WTC11 (cell line): ENCODE results near the gene SPATA2. TPM values are rescaled to one million over a fixed set of nuclear protein-coding genes. Genes with fewer than 3 reads are reported as not detected.

ENCODE experiments used
- ATAC-seq: fragments of 200-7000 bp; cut with Tn5 transposase; 2 replicates; pipeline ENCODE4 v1.10.0; 2021; ENCODE audit warnings: mild to moderate bottlenecking, moderate library complexity
- CTCF ChIA-PET: fragments of 300-600 bp; sonication (Branson Sonifier 250); formaldehyde crosslinking; loops from one replicate; lab custom pipeline; 2021; ENCODE audit warnings: antibody characterized with exemption; lab: Charles Lee
- POLR2A ChIA-PET: fragments of 350-600 bp; sonication (Branson Sonifier 250); formaldehyde crosslinking; loops from one replicate; lab custom pipeline; 2021; ENCODE audit warnings: antibody characterized with exemption; lab: Charles Lee
- DNase-seq: peaks from one replicate; pipeline ENCODE4 v3.0.0; 2021; ENCODE audit warnings: low spot score
- H3K27ac Mint-ChIP-seq: 2 replicates; pipeline ENCODE4 v1.8.0; 2021; ENCODE audit warnings: mixed read lengths
- H3K27me3 Mint-ChIP-seq: 2 replicates; pipeline ENCODE4 v1.8.0; 2021; ENCODE audit warnings: low read depth, mild to moderate bottlenecking, moderate library complexity, mixed read lengths
- H3K36me3 Mint-ChIP-seq: 2 replicates; pipeline ENCODE4 v1.8.0; 2021; ENCODE audit warnings: mixed read lengths
- H3K4me1 Mint-ChIP-seq: 2 replicates; pipeline ENCODE4 v1.8.0; 2022; ENCODE audit warnings: mixed read lengths
- H3K4me3 Mint-ChIP-seq: 2 replicates; pipeline ENCODE4 v1.8.0; 2021; ENCODE audit warnings: mild to moderate bottlenecking, moderate library complexity, mixed read lengths
- H3K9me3 Mint-ChIP-seq: 2 replicates; pipeline ENCODE4 v1.8.0; 2021; ENCODE audit warnings: mixed read lengths
- AR ChIP-seq: fragments of 250-450 bp; sonication (Bioruptor Pico); IDR thresholded peaks from 2 replicates; pipeline ENCODE4 v1.9.0; 2021; ENCODE audit warnings: mild to moderate bottlenecking
- FOXP1 ChIP-seq: sonication (generic); formaldehyde crosslinking; IDR thresholded peaks from 2 replicates; pipeline ENCODE4 v1.8.0; 2022; ENCODE audit warnings: missing genetic modification reagents, mild to moderate bottlenecking, moderate library complexity, borderline replicate concordance
- GABPB1 ChIP-seq: sonication (generic); formaldehyde crosslinking; IDR thresholded peaks from 2 replicates; pipeline ENCODE4 v1.8.1; 2023; ENCODE audit warnings: mild to moderate bottlenecking, missing genetic modification reagents
- GTF2I ChIP-seq: fragments of 250-450 bp; sonication (Bioruptor Pico); conservative IDR thresholded peaks from 2 replicates; pipeline ENCODE4 v1.4.0; 2021; ENCODE audit warnings: mild to moderate bottlenecking
- IRF2 ChIP-seq: sonication (generic); formaldehyde crosslinking; IDR thresholded peaks from 2 replicates; pipeline ENCODE4 v1.8.0; 2022; ENCODE audit warnings: low read depth, missing genetic modification reagents, borderline replicate concordance
- MXD4 ChIP-seq: fragments of 250-450 bp; sonication (Bioruptor Pico); IDR thresholded peaks from 2 replicates; pipeline ENCODE4 v1.8.0; 2021; ENCODE audit warnings: mild to moderate bottlenecking, moderate library complexity, borderline replicate concordance
- MYBL2 ChIP-seq: sonication (generic); formaldehyde crosslinking; IDR thresholded peaks from 2 replicates; pipeline ENCODE4 v1.8.1; 2023; ENCODE audit warnings: mild to moderate bottlenecking, moderate library complexity, missing genetic modification reagents
- NFE2L1 ChIP-seq: sonication (generic); formaldehyde crosslinking; IDR thresholded peaks from 2 replicates; pipeline ENCODE4 v1.8.1; 2023; ENCODE audit warnings: missing genetic modification reagents
- NFYB ChIP-seq: sonication (generic); formaldehyde crosslinking; conservative IDR thresholded peaks from 2 replicates; pipeline ENCODE4 v1.8.0; 2022; ENCODE audit warnings: low read depth, missing genetic modification reagents
- OVOL2 ChIP-seq: fragments of 250-450 bp; sonication (Bioruptor Pico); IDR thresholded peaks from 2 replicates; pipeline ENCODE4 v1.9.0; 2021; ENCODE audit warnings: mild to moderate bottlenecking, borderline replicate concordance
- SMAD3 ChIP-seq: sonication (generic); formaldehyde crosslinking; IDR thresholded peaks from 2 replicates; pipeline ENCODE4 v1.8.0; 2022; ENCODE audit warnings: missing genetic modification reagents, mild to moderate bottlenecking, borderline replicate concordance
- USF2 ChIP-seq: sonication (generic); formaldehyde crosslinking; IDR thresholded peaks from 2 replicates; pipeline ENCODE4 v1.8.1; 2023; ENCODE audit warnings: mild to moderate bottlenecking, missing genetic modification reagents, moderate library complexity
- ZBTB21 ChIP-seq: sonication (generic); formaldehyde crosslinking; IDR thresholded peaks from 2 replicates; pipeline ENCODE4 v1.8.1; 2023; ENCODE audit warnings: mild to moderate bottlenecking, missing genetic modification reagents, borderline replicate concordance
- ZNF263 ChIP-seq: sonication (generic); formaldehyde crosslinking; IDR thresholded peaks from 2 replicates; pipeline ENCODE4 v1.8.1; 2022; ENCODE audit warnings: low read depth, mild to moderate bottlenecking, moderate library complexity, missing genetic modification reagents
- ZNF416 ChIP-seq: fragments of 250-450 bp; sonication (Bioruptor Pico); IDR thresholded peaks from 2 replicates; pipeline ENCODE4 v1.9.0; 2021; ENCODE audit warnings: mild to moderate bottlenecking, inconsistent platforms
- total RNA-seq: library from RNA; stranded (reverse); gene quantifications from 3 replicates; pipeline ENCODE4 v1.2.3, GENCODE V29; 2021
- TF ChIP-seq, protein P1 (sequence below): sonication (generic); formaldehyde crosslinking; IDR thresholded peaks from 2 replicates; pipeline ENCODE4 v1.8.1; 2022; ENCODE audit warnings: missing genetic modification reagents, borderline replicate concordance
- TF ChIP-seq, protein P2 (sequence below): fragments of 250-450 bp; sonication (Bioruptor Pico); conservative IDR thresholded peaks from 2 replicates; pipeline ENCODE4 v1.9.0; 2021; ENCODE audit warnings: mild to moderate bottlenecking
- TF ChIP-seq, protein P3 (sequence below): fragments of 250-450 bp; sonication (Bioruptor Pico); IDR thresholded peaks from 2 replicates; pipeline ENCODE4 v1.8.0; 2021; ENCODE audit warnings: mild to moderate bottlenecking
- TF ChIP-seq, protein P4 (sequence below): sonication (generic); formaldehyde crosslinking; conservative IDR thresholded peaks from 2 replicates; pipeline ENCODE4 v1.8.1; 2022; ENCODE audit warnings: mild to moderate bottlenecking, missing genetic modification reagents

Gene SPATA2
- total RNA-seq, 1 experiment from 2014 or later: 11.3 TPM

DNA sequence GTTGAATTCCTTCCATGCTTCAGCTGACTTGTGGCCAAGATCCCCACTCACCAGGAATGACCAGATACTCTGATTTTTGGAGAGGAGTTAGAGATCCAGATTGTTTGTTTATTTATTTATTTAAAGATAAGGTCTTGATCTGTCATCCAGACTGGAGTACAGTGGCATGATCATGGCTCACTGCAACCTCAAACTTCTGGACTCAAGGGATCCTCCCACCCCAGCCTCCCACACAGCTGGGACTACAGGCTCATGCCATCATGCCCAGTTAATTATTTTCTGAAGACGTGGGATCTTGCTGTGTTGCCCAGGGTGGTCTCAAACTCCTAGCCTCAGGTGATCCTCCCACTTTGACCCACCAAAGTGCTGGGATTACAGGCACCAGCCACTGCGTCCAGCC is 4.1 kb upstream of the SPATA2 start (continued):
- no peak for TF ChIP-seq AR (CRISPR knock-in tag)
- no peak for TF ChIP-seq SMAD3 (CRISPR knock-in tag)
- TF ChIP-seq OVOL2 (CRISPR knock-in tag): no peak
- TF ChIP-seq ZBTB21: no peak

DNA sequence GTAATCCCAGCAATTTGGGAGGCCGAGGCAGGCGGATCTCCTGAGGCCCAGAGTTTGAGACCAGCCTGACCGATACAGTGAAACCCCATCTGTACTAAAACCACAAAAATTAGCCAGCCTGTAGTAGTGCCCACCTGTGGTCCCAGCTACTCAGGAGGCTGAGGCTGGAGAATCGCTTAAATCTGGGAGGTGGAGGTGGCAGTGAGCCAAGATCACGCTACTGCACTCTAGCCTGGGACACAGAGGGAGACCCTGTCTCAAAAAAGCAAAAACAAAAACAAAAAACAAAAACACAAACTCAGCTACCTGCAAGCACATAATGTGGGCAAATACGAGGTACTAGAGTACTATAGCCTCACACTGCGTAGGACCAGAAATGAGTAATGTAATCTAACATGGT is 3.7 kb upstream of the SPATA2 start:
- TF ChIP-seq FOXP1 (CRISPR knock-in tag) (no peak), GTF2I (no peak), NFYB (CRISPR knock-in tag) (no peak), MXD4 (CRISPR knock-in tag) (no peak), SMAD3 (CRISPR knock-in tag) (no peak), GABPB1 (no peak), USF2 (CRISPR knock-in tag) (no peak), ZNF416 (CRISPR knock-in tag) (no peak), MYBL2 (CRISPR knock-in tag) (no peak), ZNF263 (CRISPR knock-in tag) (no peak), NFE2L1 (CRISPR knock-in tag) (no peak), IRF2 (CRISPR knock-in tag) (no peak)
- TF ChIP-seq, protein P1, sequence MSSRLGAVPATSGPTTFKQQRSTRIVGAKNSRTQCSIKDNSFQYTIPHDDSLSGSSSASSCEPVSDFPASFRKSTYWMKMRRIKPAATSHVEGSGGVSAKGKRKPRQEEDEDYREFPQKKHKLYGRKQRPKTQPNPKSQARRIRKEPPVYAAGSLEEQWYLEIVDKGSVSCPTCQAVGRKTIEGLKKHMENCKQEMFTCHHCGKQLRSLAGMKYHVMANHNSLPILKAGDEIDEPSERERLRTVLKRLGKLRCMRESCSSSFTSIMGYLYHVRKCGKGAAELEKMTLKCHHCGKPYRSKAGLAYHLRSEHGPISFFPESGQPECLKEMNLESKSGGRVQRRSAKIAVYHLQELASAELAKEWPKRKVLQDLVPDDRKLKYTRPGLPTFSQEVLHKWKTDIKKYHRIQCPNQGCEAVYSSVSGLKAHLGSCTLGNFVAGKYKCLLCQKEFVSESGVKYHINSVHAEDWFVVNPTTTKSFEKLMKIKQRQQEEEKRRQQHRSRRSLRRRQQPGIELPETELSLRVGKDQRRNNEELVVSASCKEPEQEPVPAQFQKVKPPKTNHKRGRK: no peak
- TF ChIP-seq, protein P2, sequence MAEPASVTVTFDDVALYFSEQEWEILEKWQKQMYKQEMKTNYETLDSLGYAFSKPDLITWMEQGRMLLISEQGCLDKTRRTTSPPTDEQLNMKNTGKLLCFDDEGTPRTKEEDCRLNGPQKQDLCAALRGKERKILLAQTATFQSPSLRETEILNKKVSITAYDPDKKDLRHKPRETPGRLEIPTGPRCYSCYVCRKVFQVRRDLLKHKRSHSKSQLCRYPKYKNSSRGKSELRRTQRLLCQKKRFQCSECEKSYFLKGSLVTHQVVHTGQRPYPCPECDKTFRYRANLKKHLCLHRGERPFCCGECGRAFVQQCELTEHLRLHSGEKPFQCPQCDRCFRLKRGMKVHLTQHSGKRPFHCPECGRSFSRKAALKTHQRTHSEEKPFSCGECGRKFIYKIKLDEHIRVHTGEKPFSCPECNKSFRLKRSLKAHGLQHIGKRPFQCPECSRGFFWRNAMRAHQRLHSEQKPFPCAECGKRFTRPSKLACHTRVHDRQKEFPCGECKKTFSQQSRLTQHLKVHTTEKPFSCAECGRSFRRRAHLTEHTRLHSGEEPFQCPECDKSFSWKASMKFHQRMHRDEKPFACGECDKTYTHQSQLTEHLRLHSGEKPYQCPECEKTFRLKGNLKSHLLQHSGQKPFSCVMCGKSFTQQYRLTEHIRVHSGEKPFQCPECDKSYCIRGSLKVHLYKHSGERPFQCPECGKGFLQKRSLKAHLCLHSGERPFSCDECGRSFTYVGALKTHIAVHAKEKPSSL: no peak
- TF ChIP-seq, protein P3, sequence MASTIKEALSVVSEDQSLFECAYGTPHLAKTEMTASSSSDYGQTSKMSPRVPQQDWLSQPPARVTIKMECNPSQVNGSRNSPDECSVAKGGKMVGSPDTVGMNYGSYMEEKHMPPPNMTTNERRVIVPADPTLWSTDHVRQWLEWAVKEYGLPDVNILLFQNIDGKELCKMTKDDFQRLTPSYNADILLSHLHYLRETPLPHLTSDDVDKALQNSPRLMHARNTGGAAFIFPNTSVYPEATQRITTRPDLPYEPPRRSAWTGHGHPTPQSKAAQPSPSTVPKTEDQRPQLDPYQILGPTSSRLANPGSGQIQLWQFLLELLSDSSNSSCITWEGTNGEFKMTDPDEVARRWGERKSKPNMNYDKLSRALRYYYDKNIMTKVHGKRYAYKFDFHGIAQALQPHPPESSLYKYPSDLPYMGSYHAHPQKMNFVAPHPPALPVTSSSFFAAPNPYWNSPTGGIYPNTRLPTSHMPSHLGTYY (CRISPR knock-in tag): no peak
- TF ChIP-seq, protein P4, sequence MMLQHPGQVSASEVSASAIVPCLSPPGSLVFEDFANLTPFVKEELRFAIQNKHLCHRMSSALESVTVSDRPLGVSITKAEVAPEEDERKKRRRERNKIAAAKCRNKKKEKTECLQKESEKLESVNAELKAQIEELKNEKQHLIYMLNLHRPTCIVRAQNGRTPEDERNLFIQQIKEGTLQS: no peak
- POLR2A ChIA-PET: no interaction called here
- CTCF ChIA-PET: no interaction called here
- H3K27ac Mint-ChIP-seq: no peak overlapping the region
- ATAC-seq (no peak), DNase-seq (no peak)
- H3K4me3 Mint-ChIP-seq: no peak overlapping the region
- 0 out of 2 replicates have a peak, but pooled peaks cover 3% of the 10 kb centered on the region for H3K9me3 Mint-ChIP-seq
- H3K36me3 Mint-ChIP-seq: no peaks in the 10 kb centered on the region
- H3K4me1 Mint-ChIP-seq: peaks cover 14% of the 10 kb centered on the region
- peaks cover 12% of the 10 kb centered on the region for H3K27me3 Mint-ChIP-seq
